K562 (cell line): ENCODE measurements around the gene ARL13A. TPM values are rescaled to one million over a fixed set of nuclear protein-coding genes. Genes with fewer than 3 reads are reported as not detected.

Experiments used
- ATAC-seq: fragments of 200-7000 bp; cut with Tn5 transposase; 3 replicates; pipeline ENCODE4 v1.9.1; 2020; ENCODE audit warnings: moderate library complexity
- BruUV-seq: library from RNA; stranded (reverse); fragments of 400-500 nt; replicated peaks from 2 replicates; lab custom pipeline; 2021; lab: Mats Ljungman, UMichigan
- CTCF ChIA-PET: fragments of 300-600 bp; formaldehyde crosslinking; extraction: SDS; loops from one replicate; lab custom pipeline; 2021; ENCODE audit warnings: low intra/inter-chr PET ratio; lab: Yijun Ruan, JAX
- POLR2A ChIA-PET: fragments of 300-600, 350-650 bp; sonication (Branson Sonifier 250); formaldehyde crosslinking; extraction: SDS; loops from one replicate; lab custom pipeline; 2021; ENCODE audit warnings: antibody characterized with exemption, inconsistent platforms; lab: Yijun Ruan, JAX
- DNase-seq, 4 experiments: peaks; one replicate each; pipeline versions ENCODE4 v3.0.0 to v3.0.0-alpha.2; 2011 to 2018; ENCODE audit warnings: low spot score in 3 of 4, mixed read lengths in 3 of 4; ENCODE audit errors: extremely low read depth in 1 of 4
- FAIRE-seq: peaks from 2 replicates; lab custom pipeline; 2011; peaks lifted over from hg19 to GRCh38; lab: Jason Lieb, UNC
- H2AFZ ChIP-seq: 2 replicates; pipeline ENCODE4 v1.6.0; 2011; ENCODE audit warnings: low read depth, low read length, control low read depth, inconsistent platforms
- H3K27ac ChIP-seq: fragments of 200-600 bp; 3 replicates; pipeline ENCODE4 v1.8.0; 2011; ENCODE audit warnings: low read depth, mild to moderate bottlenecking, control low read depth, inconsistent platforms, low read length, moderate library complexity, mixed read lengths; ENCODE audit errors: extremely low read depth
- H3K27me3 ChIP-seq, 2 experiments: fragments of 300-600 bp in 1 of 2; 2 replicates in 1 of 2; 3 replicates in 1 of 2; pipeline versions ENCODE4 v1.6.0 to v1.8.0; 2011; ENCODE audit warnings: inconsistent platforms in 2 of 2, low read length in 2 of 2, mild to moderate bottlenecking in 1 of 2, mixed read lengths in 1 of 2, moderate library complexity in 1 of 2; ENCODE audit not compliant: control insufficient read depth in 2 of 2, insufficient read depth in 2 of 2
- H3K36me3 ChIP-seq: fragments of 300-600 bp; 3 replicates; pipeline ENCODE4 v1.8.0; 2011; ENCODE audit warnings: mild to moderate bottlenecking, low read length, inconsistent platforms; ENCODE audit not compliant: control insufficient read depth, insufficient read depth
- H3K4me1 ChIP-seq, 2 experiments: fragments of 200-600 bp in 1 of 2; replicated peaks in 1 of 2; 2 replicates in 1 of 2; 3 replicates in 1 of 2; pipeline versions ENCODE4 v1.5.1 to v1.8.0; 2011; ENCODE audit warnings: inconsistent platforms in 2 of 2, low read length in 2 of 2, mild to moderate bottlenecking in 1 of 2, mixed read lengths in 1 of 2, moderate library complexity in 1 of 2; ENCODE audit not compliant: control insufficient read depth in 2 of 2, insufficient read depth in 2 of 2
- H3K4me2 ChIP-seq: 2 replicates; pipeline ENCODE4 v1.6.1; 2011; ENCODE audit warnings: low read length, control low read depth, inconsistent platforms, mixed read lengths; ENCODE audit not compliant: insufficient read depth
- H3K4me3 ChIP-seq: fragments of 200-600 bp; sonication (generic), shearing (Covaris generic); 2 replicates; pipeline ENCODE4 v1.5.1; 2016; ENCODE audit warnings: control low read depth, inconsistent platforms
- H3K79me2 ChIP-seq: fragments of 200-600 bp; 3 replicates; pipeline ENCODE4 v1.8.0; 2011; ENCODE audit warnings: low read length, inconsistent platforms; ENCODE audit not compliant: control insufficient read depth, insufficient read depth
- H3K9ac ChIP-seq, 2 experiments: 2 replicates each; pipeline versions ENCODE4 v1.6.0 to v1.6.1; 2011; ENCODE audit warnings: low read depth in 2 of 2, low read length in 2 of 2, control low read depth in 1 of 2, inconsistent platforms in 1 of 2, mild to moderate bottlenecking in 1 of 2, mixed read lengths in 1 of 2; ENCODE audit not compliant: insufficient read depth in 1 of 2
- H3K9me1 ChIP-seq: one replicate; pipeline ENCODE4 v1.6.0; 2011; ENCODE audit warnings: inconsistent platforms, mild to moderate bottlenecking, low read length, moderate library complexity; ENCODE audit not compliant: control insufficient read depth, insufficient read depth
- H3K9me3 ChIP-seq: replicated peaks from 2 replicates; pipeline ENCODE4 v1.5.1; 2011; ENCODE audit warnings: low read depth, low read length, inconsistent platforms; ENCODE audit not compliant: control insufficient read depth, insufficient read depth
- H4K20me1 ChIP-seq: replicated peaks from 2 replicates; pipeline ENCODE4 v1.6.1; 2011; ENCODE audit warnings: low read length, inconsistent platforms, mixed read lengths; ENCODE audit not compliant: control insufficient read depth, insufficient read depth
- GABPB1 ChIP-seq: sonication (generic); formaldehyde crosslinking; IDR thresholded peaks from 2 replicates; pipeline ENCODE4 v1.8.0; 2022; ENCODE audit warnings: mild to moderate bottlenecking, missing genetic modification reagents
- GATA2 ChIP-seq: sonication (generic); formaldehyde crosslinking; IDR thresholded peaks from 2 replicates; pipeline ENCODE4 v1.4.0; 2020; ENCODE audit warnings: mild to moderate bottlenecking, missing genetic modification reagents
- HLTF ChIP-seq: fragments of 450-650 bp; IDR thresholded peaks from 2 replicates; pipeline ENCODE4 v1.6.1; 2016
- HMGN3 ChIP-seq: IDR thresholded peaks from 2 replicates; pipeline ENCODE4 v1.6.1; 2011; ENCODE audit warnings: borderline replicate concordance, low read depth, mild to moderate bottlenecking, mixed read lengths, low read length; ENCODE audit not compliant: insufficient read length; ENCODE audit errors: extremely low read depth
- MXI1 ChIP-seq: IDR thresholded peaks from 2 replicates; pipeline ENCODE4 v1.6.1; 2011; ENCODE audit warnings: low read depth, mild to moderate bottlenecking, improper control_type of control experiment, low read length
- TCF3 ChIP-seq: sonication (generic); formaldehyde crosslinking; IDR thresholded peaks from 2 replicates; pipeline ENCODE4 v1.4.0; 2020; ENCODE audit warnings: mild to moderate bottlenecking, missing genetic modification reagents
- TEAD1 ChIP-seq, 2 experiments: fragments of 450-650 bp in 1 of 2; sonication (generic) in 1 of 2; formaldehyde crosslinking; IDR thresholded peaks; 2 replicates each; pipeline versions ENCODE4 v1.4.0 to v1.8.0; 2020 to 2022; ENCODE audit warnings: mild to moderate bottlenecking in 2 of 2, missing genetic modification reagents in 1 of 2
- WGBS: fragments of 100-300 bp; shearing (Covaris generic); methylation state at CpG from one replicate; pipeline ENCODE4 v1.1.6; 2016; ENCODE audit warnings: low coverage, mixed read lengths; ENCODE audit not compliant: insufficient coverage; ENCODE audit errors: missing lambda C conversion rate; 5-methylcytosine and 5-hydroxymethylcytosine counted together
- in situ Hi-C: fragments of 300-500 bp; cut with MboI; formaldehyde crosslinking; loops from 4 replicates; pipeline ENCODE4 v1.15.0; 2018; ENCODE audit warnings: inconsistent platforms, mixed read lengths
- intact Hi-C: fragments of 100-400 bp; cut with micrococcal nuclease; formaldehyde crosslinking; loops from 2 replicates; pipeline ENCODE4 v1.14.2; 2022
- polyA plus RNA-seq, 8 experiments: library from polyadenylated mRNA; depleted of rRNA in 4 of 8; stranded (reverse) in 5 of 8; unstranded in 3 of 8; fragments of >200 nt; fragmentation: Nextera tagmentation in 2 of 8; fragmentation: Illumina TruSeq in 1 of 8; extraction: Ambion mirVana in 2 of 8; extraction: Trizol in 1 of 8; gene quantifications; 2 replicates each; pipeline versions ENCODE4 v1.2.1 to v1.2.3, GENCODE V29; 2011 to 2014; ENCODE audit warnings: inconsistent platforms in 1 of 8, missing spikeins in 1 of 8
- total RNA-seq, 7 experiments: library from RNA; depleted of rRNA in 6 of 7; stranded (reverse); fragments of >200 nt in 6 of 7; fragmentation: Illumina TruSeq in 2 of 7; extraction: Trizol in 2 of 7; gene quantifications; 2 replicates each; pipeline versions ENCODE4 v1.2.1 to v1.2.3, GENCODE V29; 2011 to 2021; ENCODE audit warnings: low replicate concordance in 1 of 7

The ARL13A gene
- total and polyA plus RNA-seq, 9 of the 15 experiments (the other 6 are each of a cell fraction or from before 2014, with no cell fraction given) = not detected

DNA sequence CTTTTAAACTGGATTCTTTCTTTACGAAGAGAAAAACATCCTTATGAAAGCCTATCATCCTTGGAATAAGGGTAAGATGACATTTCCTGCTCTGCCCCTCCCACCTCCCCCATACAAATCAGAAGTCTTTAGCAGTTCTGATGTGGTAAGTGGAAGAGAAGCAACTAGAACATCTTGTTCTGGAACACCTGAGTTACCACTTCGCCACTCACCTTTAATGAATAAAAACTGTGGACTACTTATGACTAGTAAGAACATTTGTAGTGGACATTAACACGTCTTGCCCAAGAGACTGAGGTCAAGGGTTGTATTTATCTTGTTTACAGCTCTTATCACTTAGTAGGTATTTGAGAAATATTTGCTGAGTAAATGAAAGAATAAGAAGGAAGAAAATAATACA is 45.1 kb upstream of the ARL13A start:
- Histone ChIP-seq H3K9ac (no peak overlapping the region), H3K27me3 (peaks cover 2 to 17% of the 10 kb centered on the region in 2 experiments; a peak in 4 of 5 replicates), H3K4me1 (peaks cover 0 to 5% of the 10 kb centered on the region in 2 experiments; a peak in 2 of 5 replicates), H3K36me3 (no peaks in the 10 kb centered on the region), H4K20me1 (no peaks in the 10 kb centered on the region), H3K9me1 (no peaks in the 10 kb centered on the region), H3K27ac (no peak overlapping the region), H3K4me2 (no peak overlapping the region), H2AFZ (no peak overlapping the region), H3K79me2 (no peaks in the 10 kb centered on the region), H3K4me3 (no peak overlapping the region), H3K9me3 (no peaks in the 10 kb centered on the region)
- DNase-seq = no peak
- FAIRE-seq = no peak
- WGBS = 0% methylated on average over 3 of the region's 3 CpGs
- ChIA-PET POLR2A (no interaction called here), CTCF (no interaction called here)
- BruUV-seq = no TSS peak
- TF ChIP-seq TCF3 (CRISPR knock-in tag) (no peak), GABPB1 (CRISPR knock-in tag) (no peak), TEAD1 (CRISPR knock-in tag; IDR thresholded peaks at IDR 0.05) (no peak), HLTF (no peak)
- intact Hi-C loops (no loop called here), in situ Hi-C loops (no loop called here)
- ATAC-seq = no peak

DNA sequence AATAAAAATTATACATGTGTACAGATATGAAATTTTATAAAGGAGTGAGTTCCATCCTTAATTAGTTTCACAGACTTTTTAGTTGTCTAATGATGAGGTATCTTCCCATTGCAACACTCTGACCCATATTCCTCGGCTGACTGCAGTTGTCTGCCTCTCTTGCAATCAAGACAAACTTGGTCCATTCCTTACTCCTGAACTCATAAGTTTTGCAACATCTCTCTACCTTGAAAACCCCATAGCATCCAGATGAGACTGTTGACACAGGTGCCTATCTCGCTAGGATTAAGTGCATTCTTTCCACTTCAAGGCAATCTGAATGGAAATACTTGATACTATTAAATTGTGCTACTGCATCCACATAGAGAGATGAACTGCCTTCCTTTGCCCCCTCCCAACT is 43.1 kb upstream of the ARL13A start:
- Histone ChIP-seq H3K9ac (no peak overlapping the region), H4K20me1 (no peaks in the 10 kb centered on the region), H3K27me3 (peaks cover 4 to 17% of the 10 kb centered on the region in 2 experiments; a peak in 4 of 5 replicates), H3K9me1 (no peaks in the 10 kb centered on the region), H3K4me3 (no peak overlapping the region), H3K27ac (no peak overlapping the region), H2AFZ (no peak overlapping the region), H3K79me2 (no peaks in the 10 kb centered on the region), H3K4me2 (no peak overlapping the region), H3K4me1 (peaks cover 0 to 5% of the 10 kb centered on the region in 2 experiments; a peak in 2 of 5 replicates), H3K9me3 (no peaks in the 10 kb centered on the region), H3K36me3 (no peaks in the 10 kb centered on the region)
- ChIA-PET POLR2A (no interaction called here), CTCF (no interaction called here)
- DNase-seq = no peak
- no peak for TF ChIP-seq HMGN3
- TF ChIP-seq MXI1 = no peak
- TF ChIP-seq GATA2 (CRISPR knock-in tag) = no peak
- no TSS peak for BruUV-seq
- 0% methylated on average over 2 of the region's 2 CpGs for WGBS
- intact Hi-C loops = no loop called here
- in situ Hi-C loops = no loop called here
- no peak for ATAC-seq
- FAIRE-seq = no peak
